NCI-H526 treated with DMSO at 0.1 percent for 48 hours (cell line): ENCODE measurements around the gene CEP97.
"Not testable (repeated sequence)": the region's sequence is repeated elsewhere in the genome, so short reads cannot be mapped to it uniquely, and the experiment has no call there.

Experiments used
- DNase-seq: peaks from one replicate; lab custom pipeline; 2025; lab: John Stamatoyannopoulos, UW

The CEP97 gene

DNA sequence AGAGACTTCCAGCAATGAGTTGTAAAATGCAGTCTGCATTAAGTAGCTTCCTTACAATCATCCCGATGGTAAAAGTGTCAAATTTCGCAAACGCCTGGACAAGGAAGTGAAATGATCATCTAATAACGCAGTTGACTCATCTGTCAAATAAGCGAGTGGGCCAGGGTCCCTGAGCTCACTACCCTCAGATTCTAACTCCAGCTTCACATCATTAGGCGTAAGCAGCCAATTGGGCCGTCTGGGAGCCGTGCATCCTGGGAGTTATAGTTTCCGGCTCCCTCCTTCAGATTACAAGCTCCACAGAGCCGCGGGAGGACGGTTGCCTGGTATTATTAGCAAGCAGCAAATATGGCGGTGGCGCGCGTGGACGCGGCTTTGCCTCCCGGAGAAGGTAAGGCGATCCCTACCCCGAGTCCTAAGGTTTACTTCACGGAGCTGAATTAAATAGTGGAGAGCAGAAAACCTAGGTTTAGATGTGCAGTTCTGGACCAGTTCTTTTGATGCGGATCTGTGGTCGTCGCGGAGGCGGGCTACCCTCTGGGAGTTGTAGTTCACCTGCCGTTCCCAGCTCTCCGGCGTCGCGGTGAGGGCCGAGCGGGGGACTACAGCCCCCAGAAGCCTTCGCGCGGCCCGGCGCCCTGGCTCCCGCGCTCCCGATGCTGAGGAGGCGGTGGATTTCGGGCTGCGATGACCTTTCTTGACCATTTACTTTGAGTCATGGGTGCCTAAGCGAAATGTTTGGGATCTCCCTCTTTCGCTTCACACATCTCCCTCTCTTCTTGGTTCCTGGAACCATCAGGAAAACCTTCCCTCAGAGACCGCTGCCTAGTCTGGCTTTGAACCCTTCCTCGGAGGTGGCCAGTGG is at the start of gene CEP97:
CEP97 (plus strand) TSS at position 286 of the 865 bp plus-strand sequence; CDS start at position 349, 63 bp downstream.
- DNase-seq = peak; percentile 96

GRCh38 chr3:101675709-101676215 is 48.7 kb upstream of the CEP97 start:
- DNase-seq = no peak

DNA sequence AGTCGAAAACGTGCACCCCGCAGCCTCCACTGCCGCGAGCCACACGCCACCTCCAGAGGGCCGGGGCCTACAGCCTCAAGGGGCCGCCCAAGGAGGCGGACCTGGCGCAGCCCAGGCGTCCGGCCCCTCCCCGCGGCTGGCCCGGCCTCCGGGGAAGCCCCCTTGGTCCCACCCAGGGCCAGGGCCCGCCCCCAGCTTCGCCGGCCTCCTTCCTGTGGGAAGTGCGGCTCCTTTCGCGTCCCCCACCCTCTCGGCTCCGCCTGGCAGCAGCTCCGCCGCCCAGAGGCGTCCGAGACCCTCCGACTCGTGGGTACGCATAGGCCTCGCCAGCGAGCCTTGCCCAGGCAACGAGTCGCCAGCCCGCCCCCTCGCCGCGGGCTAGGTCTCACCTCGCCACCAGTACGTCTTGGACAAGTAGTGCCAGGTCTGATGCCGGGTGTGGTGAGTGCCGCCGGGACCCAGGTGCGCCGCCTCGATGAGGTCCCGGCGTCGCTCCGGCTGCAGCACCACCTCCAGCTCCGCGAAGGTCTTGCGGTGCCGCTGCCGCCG is 48.1 kb upstream of the CEP97 start:
- no peak for DNase-seq

GRCh38 chr3:101676765-101677435 is 47.5 kb upstream of the CEP97 start, which contains the start of gene ZBTB11:
Gene ZBTB11 (minus strand): TSS chr3:101677132. CDS start chr3:101676914, 218 bp downstream.
- DNase-seq = no peak

DNA sequence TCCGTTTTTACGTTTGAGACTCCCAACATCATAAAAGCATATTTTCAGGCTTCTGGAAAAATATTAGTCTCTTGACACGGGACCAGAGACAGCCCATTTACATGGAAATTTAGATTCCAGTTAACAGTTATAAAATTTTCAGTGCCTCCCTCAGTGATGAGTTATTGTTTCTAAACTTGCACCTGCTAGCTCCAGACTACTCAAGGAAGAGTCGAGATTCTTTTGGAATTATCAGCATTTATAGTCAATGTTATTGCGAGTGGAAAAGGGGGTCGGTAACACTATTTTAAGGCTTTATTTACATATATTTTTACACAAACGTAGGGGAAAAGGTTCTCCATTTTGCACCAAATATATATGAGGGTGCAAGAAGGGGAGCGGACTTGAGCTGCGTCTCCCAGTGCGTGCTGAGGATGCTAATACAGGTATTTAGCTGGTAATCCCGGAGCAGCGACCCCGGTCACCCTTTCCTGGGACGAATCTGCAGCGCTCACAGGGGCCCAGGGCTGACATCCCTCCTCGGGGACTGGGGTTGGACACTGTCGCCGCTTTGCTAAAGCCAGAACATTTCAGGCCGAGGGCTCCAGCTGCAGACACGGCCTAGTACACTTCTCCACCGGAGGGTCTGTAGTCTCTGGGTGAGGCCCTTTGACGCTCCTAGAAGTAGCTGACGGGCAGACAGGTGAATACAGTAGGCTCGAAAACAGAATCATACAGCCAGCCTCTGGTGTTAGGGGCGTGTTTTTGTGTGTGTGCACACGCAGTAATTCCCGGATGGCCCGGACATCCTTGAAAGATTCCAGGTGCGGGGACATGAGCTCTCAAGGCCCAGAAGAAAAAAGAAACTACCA is 46.8 kb upstream of the CEP97 start:
- DNase-seq = no peak

- DNase-seq = not testable (repeated sequence)
Measured at GRCh38 chr3:101678837-101679236, 45.6 kb upstream of the CEP97 start.

GRCh38 chr3:101680466-101680865 is 43.9 kb upstream of the CEP97 start:
- DNase-seq = no peak

GRCh38 chr3:101685050-101685400 is 39.4 kb upstream of the CEP97 start:
- DNase-seq = no peak

DNA sequence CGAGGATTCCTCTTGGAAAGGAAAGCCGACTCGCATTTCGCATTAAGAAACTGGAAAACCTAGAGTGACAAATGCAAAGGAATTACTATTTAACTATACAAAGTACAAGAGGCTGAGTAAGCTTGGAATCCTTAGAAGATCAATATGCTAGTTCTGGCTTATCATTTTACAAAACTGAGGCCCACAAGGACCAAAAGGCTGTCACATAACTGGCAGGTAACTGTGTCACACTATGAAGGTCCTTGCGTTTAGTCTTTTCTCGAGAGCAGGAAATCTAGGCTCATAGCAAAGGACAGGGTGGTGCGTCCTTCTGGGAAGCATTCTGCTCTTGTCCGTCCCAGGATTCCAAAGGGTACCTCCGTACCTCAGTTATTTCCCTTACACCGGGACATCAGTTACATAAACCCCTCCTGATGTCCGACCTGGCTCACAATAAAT is 38.5 kb upstream of the CEP97 start:
- no peak for DNase-seq

DNA sequence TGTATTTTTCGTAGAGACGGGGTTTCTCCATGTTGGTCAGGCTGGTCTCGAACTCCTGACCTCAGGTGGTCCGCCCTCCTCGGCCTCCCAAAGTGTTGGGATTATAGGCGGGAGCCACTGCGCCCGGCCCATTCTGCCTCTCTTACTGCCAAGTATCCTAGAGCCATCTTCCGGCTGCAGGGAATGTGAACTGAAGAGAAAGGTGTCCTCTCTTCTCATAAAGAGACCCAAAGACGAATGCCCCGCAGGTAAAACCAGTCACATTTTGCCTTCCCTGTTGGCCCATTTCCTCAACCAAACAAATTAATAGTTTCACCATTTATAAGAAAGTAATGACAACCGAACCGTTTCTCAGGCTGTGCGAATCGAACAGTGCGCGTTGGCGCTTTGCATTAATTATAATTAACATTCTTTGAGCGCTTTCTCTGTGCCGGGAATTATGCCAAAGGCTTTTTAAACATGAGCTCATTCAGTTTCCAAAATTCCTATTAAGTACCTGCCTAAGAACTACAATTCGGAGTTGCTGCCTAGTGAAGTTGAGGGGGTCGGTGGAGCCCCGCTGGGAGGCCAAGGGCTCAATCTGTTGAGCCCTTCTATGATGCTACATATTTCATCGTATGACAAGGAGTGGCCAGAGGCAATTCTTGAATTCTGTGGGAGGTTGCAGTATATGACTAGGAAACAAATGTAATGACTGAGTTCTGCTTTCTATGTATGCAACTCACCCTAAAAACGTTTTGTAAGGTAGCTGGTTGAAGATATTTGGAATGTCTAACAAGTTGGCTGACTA is 37.1 kb upstream of the CEP97 start:
- DNase-seq = no peak

DNA sequence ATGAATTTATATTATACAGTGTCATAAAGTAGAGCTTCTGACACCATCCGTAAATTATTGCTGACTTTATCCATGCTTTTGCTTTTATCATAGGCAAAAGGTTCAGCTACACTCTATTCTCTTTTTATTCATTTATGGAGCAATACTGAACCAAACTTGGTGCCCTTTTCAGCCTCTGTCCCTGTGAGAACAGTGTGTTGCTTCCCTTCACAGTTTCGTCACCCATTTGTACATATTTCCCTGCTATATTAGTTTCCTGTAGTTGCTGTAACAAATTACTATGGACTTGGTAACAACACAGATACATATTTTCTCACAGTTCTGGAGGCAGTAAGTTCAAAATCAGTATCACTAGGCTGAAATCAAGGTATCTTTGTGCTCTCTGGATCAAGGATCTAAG is 35.1 kb upstream of the CEP97 start:
- DNase-seq = no peak

GRCh38 chr3:101690972-101691371 is 33.4 kb upstream of the CEP97 start:
- no peak for DNase-seq

GRCh38 chr3:101691685-101692671 is 32.4 kb upstream of the CEP97 start:
- DNase-seq = not testable (repeated sequence)

DNA sequence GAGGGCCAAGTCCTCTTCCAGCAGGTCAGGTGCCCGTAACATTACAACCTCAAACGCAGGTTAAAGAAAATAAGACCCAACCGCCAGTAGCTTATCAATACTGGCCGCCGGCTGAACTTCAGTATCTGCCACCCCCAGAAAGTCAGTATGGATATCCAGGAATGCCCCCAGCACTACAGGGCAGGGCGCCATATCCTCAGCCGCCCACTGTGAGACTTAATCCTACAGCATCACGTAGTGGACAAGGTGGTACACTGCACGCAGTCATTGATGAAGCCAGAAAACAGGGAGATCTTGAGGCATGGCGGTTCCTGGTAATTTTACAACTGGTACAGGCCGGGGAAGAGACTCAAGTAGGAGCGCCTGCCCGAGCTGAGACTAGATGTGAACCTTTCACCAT is 30.9 kb upstream of the CEP97 start:
- DNase-seq = not testable (repeated sequence)

DNA sequence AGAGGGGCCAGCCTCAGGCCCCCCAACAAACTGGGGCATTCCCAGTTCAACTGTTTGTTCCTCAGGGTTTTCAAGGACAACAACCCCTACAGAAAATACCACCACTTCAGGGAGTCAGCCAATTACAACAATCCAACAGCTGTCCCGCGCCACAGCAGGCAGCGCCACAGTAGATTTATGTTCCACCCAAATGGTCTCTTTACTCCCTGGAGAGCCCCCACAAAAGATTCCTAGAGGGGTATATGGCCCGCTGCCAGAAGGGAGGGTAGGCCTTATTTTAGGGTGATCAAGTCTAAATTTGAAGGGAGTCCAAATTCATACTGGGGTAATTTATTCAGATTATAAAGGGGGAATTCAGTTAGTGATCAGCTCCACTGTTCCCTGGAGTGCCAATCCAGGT is 29.6 kb upstream of the CEP97 start:
- DNase-seq = not testable (repeated sequence)

GRCh38 chr3:101695779-101696372 is 28.5 kb upstream of the CEP97 start:
- no peak for DNase-seq

GRCh38 chr3:101701696-101702634 is 22.4 kb upstream of the CEP97 start:
- DNase-seq = no peak

DNA sequence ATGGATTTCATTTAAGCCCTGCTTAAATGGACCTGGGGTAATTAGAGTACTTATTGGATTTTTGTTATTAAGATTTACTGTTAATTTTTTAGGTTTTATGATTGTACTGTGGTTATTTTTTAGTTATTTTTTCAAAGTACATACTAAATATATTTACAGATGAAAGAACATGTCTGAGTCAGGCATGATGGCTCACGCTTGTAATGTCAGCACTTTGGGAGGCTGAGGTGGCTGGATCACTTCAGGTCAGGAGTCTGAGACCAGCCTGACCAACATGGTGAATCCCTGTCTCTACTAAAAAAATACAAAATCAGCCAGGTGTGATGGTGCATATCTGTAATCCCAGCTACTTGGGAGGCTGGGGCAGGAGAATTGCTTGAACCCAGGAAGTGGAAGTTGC is 21.7 kb upstream of the CEP97 start:
- DNase-seq = no peak
